Epithelial cell of esophagus (primary cell): ENCODE results near the gene CD93.

Experiments
- DNase-seq: peaks from one replicate; pipeline ENCODE4 v3.0.0; 2010; ENCODE audit warnings: low read depth
- H3K4me3 ChIP-seq: 2 replicates; pipeline ENCODE4 v1.5.1; 2011; ENCODE audit warnings: mild to moderate bottlenecking, low read length, control low read depth
- TF ChIP-seq, protein P1 (sequence below): IDR thresholded peaks from 2 replicates; pipeline ENCODE4 v1.5.1; 2011; ENCODE audit warnings: low read depth, mild to moderate bottlenecking, low read length, control low read depth, inconsistent platforms; ENCODE audit not compliant: insufficient read depth; ENCODE audit errors: missing control alignments

Gene CD93

DNA sequence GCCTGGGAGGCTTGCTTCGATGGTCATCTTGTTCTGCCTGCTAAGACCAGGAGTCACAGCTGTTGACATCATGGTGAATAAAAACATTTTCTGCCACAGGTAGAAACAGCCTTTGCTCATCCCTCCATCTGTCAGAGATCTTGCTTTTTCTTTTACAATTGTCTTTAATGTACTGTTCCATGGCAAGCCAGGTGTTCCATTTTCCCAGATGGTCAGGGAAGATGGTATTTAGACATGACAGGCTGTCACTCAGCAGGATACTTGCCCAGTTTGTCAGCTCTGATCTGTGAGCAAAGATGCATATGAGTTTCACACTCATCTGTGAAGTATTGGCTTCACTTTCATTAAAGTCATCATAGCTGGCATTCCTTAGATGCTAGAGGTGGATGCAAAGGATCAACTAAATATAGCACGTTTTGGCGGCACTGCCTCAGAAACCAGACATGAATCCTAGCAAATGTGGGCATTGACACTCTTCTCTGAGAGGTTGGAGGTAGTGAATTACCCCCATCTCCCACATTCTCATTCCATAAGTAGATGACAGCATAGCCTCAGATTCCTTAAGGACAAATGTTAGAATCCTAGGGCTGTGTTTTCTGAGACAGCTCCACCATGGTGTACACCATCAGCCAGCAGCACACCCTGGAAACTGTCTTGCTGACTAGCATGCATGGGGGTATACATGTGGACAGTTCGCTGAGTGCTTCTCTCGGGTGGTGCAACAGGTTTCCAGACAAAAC lies 46.8 kb downstream of the CD93 start:
- DNase-seq, result no peak

DNA sequence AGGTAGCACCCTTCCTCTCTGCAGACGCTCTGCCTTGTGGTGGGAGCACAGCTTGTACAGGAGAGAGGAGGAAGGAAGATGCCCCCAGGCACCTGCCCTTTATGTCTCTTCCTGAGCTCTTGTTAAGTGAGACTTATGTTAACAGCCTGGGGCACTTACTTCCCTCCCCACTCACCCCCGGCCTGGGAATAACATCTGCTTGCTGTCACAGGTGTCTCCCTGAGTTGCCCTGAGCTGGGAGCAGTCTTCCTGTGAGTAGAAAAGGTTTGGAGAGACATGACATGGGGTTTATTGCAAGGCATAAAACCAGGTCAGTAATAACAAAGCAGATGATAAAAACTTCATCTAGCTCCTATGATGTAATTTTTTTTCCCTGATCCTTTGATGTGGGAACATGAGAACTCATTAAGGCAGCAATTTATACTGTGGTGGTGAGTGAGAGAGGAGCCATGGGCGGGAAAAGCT lies 49.1 kb downstream of the CD93 start:
- DNase-seq, result no peak
- TF ChIP-seq, protein P1, sequence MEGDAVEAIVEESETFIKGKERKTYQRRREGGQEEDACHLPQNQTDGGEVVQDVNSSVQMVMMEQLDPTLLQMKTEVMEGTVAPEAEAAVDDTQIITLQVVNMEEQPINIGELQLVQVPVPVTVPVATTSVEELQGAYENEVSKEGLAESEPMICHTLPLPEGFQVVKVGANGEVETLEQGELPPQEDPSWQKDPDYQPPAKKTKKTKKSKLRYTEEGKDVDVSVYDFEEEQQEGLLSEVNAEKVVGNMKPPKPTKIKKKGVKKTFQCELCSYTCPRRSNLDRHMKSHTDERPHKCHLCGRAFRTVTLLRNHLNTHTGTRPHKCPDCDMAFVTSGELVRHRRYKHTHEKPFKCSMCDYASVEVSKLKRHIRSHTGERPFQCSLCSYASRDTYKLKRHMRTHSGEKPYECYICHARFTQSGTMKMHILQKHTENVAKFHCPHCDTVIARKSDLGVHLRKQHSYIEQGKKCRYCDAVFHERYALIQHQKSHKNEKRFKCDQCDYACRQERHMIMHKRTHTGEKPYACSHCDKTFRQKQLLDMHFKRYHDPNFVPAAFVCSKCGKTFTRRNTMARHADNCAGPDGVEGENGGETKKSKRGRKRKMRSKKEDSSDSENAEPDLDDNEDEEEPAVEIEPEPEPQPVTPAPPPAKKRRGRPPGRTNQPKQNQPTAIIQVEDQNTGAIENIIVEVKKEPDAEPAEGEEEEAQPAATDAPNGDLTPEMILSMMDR, result no peak
- no peak overlapping the region for H3K4me3 ChIP-seq

More for the DNA sequence above, 46.8 kb downstream of the CD93 start:
- H3K4me3 ChIP-seq, result no peak overlapping the region
- TF ChIP-seq, protein P1, result no peak

DNA sequence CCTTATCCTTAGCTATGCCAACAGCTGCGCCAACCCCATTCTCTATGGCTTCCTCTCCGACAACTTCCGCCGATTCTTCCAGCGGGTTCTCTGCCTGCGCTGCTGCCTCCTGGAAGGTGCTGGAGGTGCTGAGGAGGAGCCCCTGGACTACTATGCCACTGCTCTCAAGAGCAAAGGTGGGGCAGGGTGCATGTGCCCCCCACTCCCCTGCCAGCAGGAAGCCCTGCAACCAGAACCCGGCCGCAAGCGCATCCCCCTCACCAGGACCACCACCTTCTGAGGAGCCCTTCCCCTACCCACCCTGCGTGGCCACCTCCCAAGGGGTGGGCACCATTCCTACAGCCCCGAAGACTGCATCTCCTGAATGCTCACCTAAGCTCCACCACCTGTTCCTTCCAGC lies 49.8 kb downstream of the CD93 start:
- no peak overlapping the region for H3K4me3 ChIP-seq
- TF ChIP-seq, protein P1, result no peak
- DNase-seq, result no peak

GRCh38 chr20:23035731-23036130 lies 50.4 kb downstream of the CD93 start:
- no peak for DNase-seq
- TF ChIP-seq, protein P1, result no peak
- no peak overlapping the region for H3K4me3 ChIP-seq

- H3K4me3 ChIP-seq, result no peak within 1 kb of the TSS
- DNase-seq, result no peak
- TF ChIP-seq, protein P1, result no peak
Observed at GRCh38 chr20:23034721-23035671, 51.1 kb downstream of the CD93 start, which contains the start of gene SSTR4. SSTR4 (plus strand) TSS chr20:23035312; CDS start chr20:23035484, 172 bp downstream.

DNA sequence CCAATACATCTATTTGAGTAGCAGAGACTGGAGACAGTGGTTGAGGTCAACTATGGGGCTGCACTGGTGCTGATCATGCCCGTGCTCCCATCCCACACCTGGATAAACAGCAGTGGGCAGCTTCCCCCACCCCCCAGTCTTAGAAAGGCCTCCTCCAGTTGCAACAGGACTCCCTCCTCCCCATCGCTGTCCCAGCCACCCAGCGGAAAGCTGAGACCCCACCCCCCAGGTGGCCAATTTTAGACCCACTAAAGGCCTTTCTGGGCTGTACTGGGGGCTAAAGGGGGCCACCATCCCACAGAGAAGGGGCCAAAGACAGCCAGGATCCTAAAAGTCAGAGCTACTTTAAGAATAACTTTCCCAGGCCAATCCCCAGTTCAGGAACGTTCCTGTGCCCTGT lies 52.2 kb downstream of the CD93 start:
- DNase-seq, result no peak
- TF ChIP-seq, protein P1, result no peak
- H3K4me3 ChIP-seq, result no peak overlapping the region
